Activated CD8-positive, alpha-beta memory T cell treated with anti-CD3 and anti-CD28 coated beads, Interleukin-2, amount 50 U/mL, for 1 hour (primary cell): ENCODE data around the gene TAS1R3.
"Not testable (repeated sequence)": the region's sequence is repeated elsewhere in the genome, so short reads cannot be mapped to it uniquely, and the experiment has no call there.

Experiments
- DNase-seq: peaks from one replicate; pipeline ENCODE4 v3.0.0-alpha.2; 2020; ENCODE audit errors: extremely low read depth

TAS1R3 gene

GRCh38 chr1:1354271-1355247 is 23.5 kb downstream of the TAS1R3 start:
- no peak for DNase-seq

- DNase-seq: no peak
These were observed 24.3 kb downstream of the TAS1R3 start for GRCh38 chr1:1355416-1355815.

- DNase-seq: no peak
These were observed 25.2 kb downstream of the TAS1R3 start for GRCh38 chr1:1356166-1356795.

GRCh38 chr1:1356796-1357401 is 25.8 kb downstream of the TAS1R3 start:
- DNase-seq: no peak

GRCh38 chr1:1357871-1358432 is 26.9 kb downstream of the TAS1R3 start:
- DNase-seq: no peak

GRCh38 chr1:1358433-1359271 is 27.6 kb downstream of the TAS1R3 start, which contains the start of gene MXRA8:
MXRA8 (minus strand) TSS chr1:1358555; CDS start chr1:1358504, 51 bp downstream.
- no peak for DNase-seq

GRCh38 chr1:1359308-1359663 is 28.2 kb downstream of the TAS1R3 start:
- DNase-seq: no peak

- no peak for DNase-seq
These were observed 28.8 kb downstream of the TAS1R3 start for GRCh38 chr1:1359664-1360468.

- DNase-seq: no peak
These were observed 29.6 kb downstream of the TAS1R3 start for GRCh38 chr1:1360506-1361169.

GRCh38 chr1:1361233-1361981 is 30.3 kb downstream of the TAS1R3 start:
- DNase-seq: no peak

- no peak for DNase-seq
These were observed 30.9 kb downstream of the TAS1R3 start for GRCh38 chr1:1361982-1362423.

- no peak for DNase-seq
These were observed 33.2 kb downstream of the TAS1R3 start for GRCh38 chr1:1364266-1364665.

- no peak for DNase-seq
These were observed 35.0 kb downstream of the TAS1R3 start for GRCh38 chr1:1365875-1366698.

- no peak for DNase-seq
These were observed 35.6 kb downstream of the TAS1R3 start for GRCh38 chr1:1366699-1367066.

GRCh38 chr1:1367315-1367714 is 36.2 kb downstream of the TAS1R3 start:
- DNase-seq: no peak

- DNase-seq: not testable (repeated sequence)
These were observed 39.0 kb downstream of the TAS1R3 start for GRCh38 chr1:1370094-1370493.

- no peak for DNase-seq
These were observed 39.8 kb downstream of the TAS1R3 start for GRCh38 chr1:1370771-1371300.

GRCh38 chr1:1371364-1371745 is 40.3 kb downstream of the TAS1R3 start:
- DNase-seq: peak; percentile 89
